ENCODE measurements around the gene NFIA.

The NFIA gene

DNA sequence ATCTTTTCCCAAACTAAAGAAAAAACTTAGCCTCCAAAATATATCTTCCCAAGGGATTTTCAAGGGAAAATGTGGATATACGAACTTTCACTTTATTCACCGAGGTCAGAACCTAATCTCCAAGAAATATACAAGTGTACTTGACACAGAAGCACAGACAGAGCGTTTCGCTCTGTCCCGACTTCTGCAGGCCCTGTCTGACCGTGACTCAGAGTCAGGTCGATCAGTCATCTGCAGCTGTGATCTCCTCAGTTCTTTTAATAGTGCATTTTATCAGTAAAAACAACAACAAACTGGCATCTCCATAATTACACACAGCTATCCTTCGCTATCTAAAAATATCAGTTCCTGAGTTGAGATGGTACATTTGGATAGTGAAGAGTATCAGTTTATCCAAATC is 416.0 kb downstream of the NFIA start:
- WGBS (ENCODE audit: extremely low coverage, insufficient coverage, insufficient read length) = no CpG with 5 or more reads among the region's 8 CpGs

DNA sequence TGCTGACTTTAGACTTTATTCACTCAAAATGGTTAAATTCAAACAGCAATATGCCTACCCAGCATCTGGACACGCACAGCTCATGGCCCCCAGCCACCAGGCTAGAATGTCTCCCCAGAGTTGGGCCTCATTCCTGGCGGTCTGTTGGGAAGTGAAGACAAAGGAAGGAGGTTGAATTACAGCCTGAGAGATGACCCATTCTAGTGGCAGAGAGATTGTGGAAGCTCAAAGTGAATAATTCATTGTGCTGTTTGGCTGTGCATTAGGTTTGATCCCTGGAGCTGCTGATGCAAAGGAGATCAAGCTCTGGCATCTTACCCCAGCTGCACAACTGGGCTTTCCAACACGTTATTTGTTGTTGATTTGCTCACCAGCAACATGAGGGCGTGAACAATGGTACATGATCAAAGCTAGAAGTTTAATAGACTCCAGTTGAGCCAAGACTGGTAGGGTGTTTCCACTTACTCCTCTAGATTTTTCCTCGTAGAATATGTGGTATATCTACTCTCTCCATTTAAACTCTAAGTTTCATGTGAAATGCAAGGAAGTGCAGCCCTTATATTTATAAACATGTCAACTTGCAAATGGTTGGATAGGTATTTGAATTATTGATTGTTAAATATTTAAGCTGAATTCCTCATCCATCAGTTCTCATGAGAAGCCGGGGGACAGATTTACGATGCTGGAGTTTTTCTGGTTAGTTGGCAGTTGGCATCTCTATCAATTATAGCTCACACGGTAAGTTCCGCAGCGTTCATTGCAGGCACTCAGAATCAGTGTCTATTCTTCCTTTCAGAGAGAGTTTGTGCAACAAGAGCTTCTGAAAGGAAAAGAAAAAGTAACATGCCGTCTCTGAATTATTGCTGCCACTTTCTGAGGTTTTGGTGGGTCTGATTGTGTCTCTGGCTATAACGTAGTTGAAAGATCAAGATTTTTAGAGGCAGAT is 419.9 kb downstream of the NFIA start:
- Histone ChIP-seq H2AK5ac (ENCODE audit: low read length) (no peak overlapping the region), H3K23ac (ENCODE audit: low read length) (no peak overlapping the region), H2BK120ac (ENCODE audit: insufficient read depth, low read length, poor library complexity) (no peak overlapping the region), H2AFZ (ENCODE audit: insufficient read depth, low read length, poor library complexity) (no peak overlapping the region), H3K79me1 (ENCODE audit: low read length) (no peaks in the 10 kb centered on the region), H3K4me2 (ENCODE audit: low read length) (no peak overlapping the region), H4K8ac (ENCODE audit: low read depth, low read length) (no peak overlapping the region), H3K79me2 (ENCODE audit: control insufficient read depth, insufficient read depth, low read length, poor library complexity) (no peaks in the 10 kb centered on the region), H3K4me3 (ENCODE audit: low read depth, low read length) (no peak overlapping the region), H2BK5ac (ENCODE audit: low read depth, low read length, poor library complexity) (no peak overlapping the region), H3K4me1 (ENCODE audit: control insufficient read depth in 1 of 2, insufficient read depth in 2 of 2, low read length in 2 of 2) (no peaks in the 10 kb centered on the region), H3K4ac (ENCODE audit: low read depth, low read length) (no peak overlapping the region), H3K9ac (ENCODE audit: low read length) (no peak overlapping the region), H4K12ac (ENCODE audit: low read depth, low read length) (no peak overlapping the region), H3K27me3 (ENCODE audit: insufficient read depth, low read length) (no peaks in the 10 kb centered on the region), H2BK12ac (ENCODE audit: low read length) (no peak overlapping the region), H3K18ac (ENCODE audit: low read length) (no peak overlapping the region), H3K14ac (ENCODE audit: low read length) (no peak overlapping the region), H3K36me3 (ENCODE audit: control insufficient read depth in 1 of 2, insufficient read depth in 2 of 2, low read length in 2 of 2) (no peaks in the 10 kb centered on the region), H3K9me3 (ENCODE audit: insufficient read depth, low read depth, low read length) (no peaks in the 10 kb centered on the region), H4K91ac (ENCODE audit: low read depth, low read length) (no peak overlapping the region), H3K27ac (ENCODE audit: low read depth, low read length) (no peak overlapping the region)
- no CpG with 5 or more reads among the region's 12 CpGs for WGBS (ENCODE audit: extremely low coverage, insufficient coverage, insufficient read length)
- DNase-seq = no peak

More for the DNA sequence above, 416.0 kb downstream of the NFIA start:
- Histone ChIP-seq H2AFZ (ENCODE audit: insufficient read depth, low read length, poor library complexity) (no peak overlapping the region), H3K23ac (ENCODE audit: low read length) (no peak overlapping the region), H3K9ac (ENCODE audit: low read length) (no peak overlapping the region), H3K9me3 (ENCODE audit: insufficient read depth, low read depth, low read length) (no peaks in the 10 kb centered on the region), H3K4ac (ENCODE audit: low read depth, low read length) (no peak overlapping the region), H3K4me2 (ENCODE audit: low read length) (no peak overlapping the region), H4K12ac (ENCODE audit: low read depth, low read length) (no peak overlapping the region), H3K27me3 (ENCODE audit: insufficient read depth, low read length) (no peaks in the 10 kb centered on the region), H2BK12ac (ENCODE audit: low read length) (no peak overlapping the region), H4K91ac (ENCODE audit: low read depth, low read length) (no peak overlapping the region), H3K14ac (ENCODE audit: low read length) (no peak overlapping the region), H3K18ac (ENCODE audit: low read length) (no peak overlapping the region), H4K8ac (ENCODE audit: low read depth, low read length) (no peak overlapping the region), H3K79me1 (ENCODE audit: low read length) (no peaks in the 10 kb centered on the region), H3K27ac (ENCODE audit: low read depth, low read length) (no peak overlapping the region), H2BK5ac (ENCODE audit: low read depth, low read length, poor library complexity) (no peak overlapping the region), H3K4me3 (ENCODE audit: low read depth, low read length) (no peak overlapping the region), H3K4me1 (ENCODE audit: control insufficient read depth in 1 of 2, insufficient read depth in 2 of 2, low read length in 2 of 2) (no peaks in the 10 kb centered on the region), H2BK120ac (ENCODE audit: insufficient read depth, low read length, poor library complexity) (no peak overlapping the region), H3K79me2 (ENCODE audit: control insufficient read depth, insufficient read depth, low read length, poor library complexity) (no peaks in the 10 kb centered on the region), H3K36me3 (ENCODE audit: control insufficient read depth in 1 of 2, insufficient read depth in 2 of 2, low read length in 2 of 2) (no peaks in the 10 kb centered on the region), H2AK5ac (ENCODE audit: low read length) (no peak overlapping the region)
- DNase-seq = no peak

DNA sequence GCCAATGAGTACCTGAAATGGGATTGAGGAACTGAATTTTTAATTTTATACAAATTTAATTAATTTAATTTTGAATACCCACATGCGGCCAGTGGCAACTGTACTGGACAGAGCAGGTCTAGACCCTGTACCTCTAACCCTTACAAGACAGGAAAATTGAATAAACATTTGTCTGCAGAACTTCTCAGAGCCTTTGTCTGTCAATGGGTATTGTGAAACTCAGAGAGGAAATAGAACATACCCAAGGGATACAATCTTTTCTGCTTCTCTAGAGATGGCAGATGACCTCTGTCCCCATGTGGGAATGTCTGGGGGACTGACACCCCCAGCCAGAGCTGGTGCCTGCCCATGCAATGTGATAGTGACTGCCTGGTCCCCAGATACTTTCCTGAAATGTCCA is 421.9 kb downstream of the NFIA start:
- Histone ChIP-seq H3K9me3 (ENCODE audit: insufficient read depth, low read depth, low read length) (no peaks in the 10 kb centered on the region), H3K27ac (ENCODE audit: low read depth, low read length) (no peak overlapping the region), H3K79me1 (ENCODE audit: low read length) (no peaks in the 10 kb centered on the region), H3K27me3 (ENCODE audit: insufficient read depth, low read length) (no peaks in the 10 kb centered on the region), H3K79me2 (ENCODE audit: control insufficient read depth, insufficient read depth, low read length, poor library complexity) (no peaks in the 10 kb centered on the region), H3K4ac (ENCODE audit: low read depth, low read length) (no peak overlapping the region), H3K14ac (ENCODE audit: low read length) (no peak overlapping the region), H3K36me3 (ENCODE audit: control insufficient read depth in 1 of 2, insufficient read depth in 2 of 2, low read length in 2 of 2) (no peaks in the 10 kb centered on the region), H3K4me2 (ENCODE audit: low read length) (no peak overlapping the region), H4K91ac (ENCODE audit: low read depth, low read length) (no peak overlapping the region), H4K12ac (ENCODE audit: low read depth, low read length) (no peak overlapping the region), H2BK120ac (ENCODE audit: insufficient read depth, low read length, poor library complexity) (no peak overlapping the region), H3K18ac (ENCODE audit: low read length) (no peak overlapping the region), H3K9ac (ENCODE audit: low read length) (no peak overlapping the region), H3K4me3 (ENCODE audit: low read depth, low read length) (no peak overlapping the region), H3K4me1 (ENCODE audit: control insufficient read depth in 1 of 2, insufficient read depth in 2 of 2, low read length in 2 of 2) (no peaks in the 10 kb centered on the region), H2BK5ac (ENCODE audit: low read depth, low read length, poor library complexity) (no peak overlapping the region), H3K23ac (ENCODE audit: low read length) (no peak overlapping the region), H2AK5ac (ENCODE audit: low read length) (no peak overlapping the region), H2AFZ (ENCODE audit: insufficient read depth, low read length, poor library complexity) (no peak overlapping the region), H4K8ac (ENCODE audit: low read depth, low read length) (no peak overlapping the region), H2BK12ac (ENCODE audit: low read length) (no peak overlapping the region)
- no CpG with 5 or more reads among the region's 1 CpG for WGBS (ENCODE audit: extremely low coverage, insufficient coverage, insufficient read length)
- DNase-seq = no peak

DNA sequence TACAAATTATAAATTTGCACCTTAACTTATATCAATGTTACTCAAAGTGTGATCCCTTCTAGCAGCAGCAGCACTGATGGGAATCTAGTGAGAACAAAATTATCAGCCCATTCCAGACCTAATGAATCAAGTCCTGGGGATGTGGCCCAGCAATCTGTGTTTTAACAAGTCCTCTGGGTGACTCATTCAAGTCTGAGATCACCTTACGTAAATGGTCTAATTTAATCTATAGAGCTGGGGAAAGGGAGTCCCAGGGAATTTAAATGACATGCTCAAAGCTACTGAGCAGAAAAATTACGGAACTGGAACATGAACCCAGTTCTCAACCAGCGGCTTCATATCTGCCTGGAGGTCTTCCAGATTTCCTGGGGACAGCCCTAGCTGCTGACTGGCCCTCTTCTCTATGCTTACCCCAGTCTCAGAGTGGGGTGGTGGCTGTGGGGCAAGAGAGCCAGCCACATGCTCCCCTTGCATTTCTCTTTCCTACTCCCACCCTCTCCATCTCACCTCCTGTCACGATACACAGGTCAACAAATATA is 422.6 kb downstream of the NFIA start:
- Histone ChIP-seq H3K4me2 (ENCODE audit: low read length) (no peak overlapping the region), H3K14ac (ENCODE audit: low read length) (no peak overlapping the region), H2BK12ac (ENCODE audit: low read length) (no peak overlapping the region), H3K4ac (ENCODE audit: low read depth, low read length) (no peak overlapping the region), H4K8ac (ENCODE audit: low read depth, low read length) (no peak overlapping the region), H3K79me1 (ENCODE audit: low read length) (no peaks in the 10 kb centered on the region), H2BK5ac (ENCODE audit: low read depth, low read length, poor library complexity) (no peak overlapping the region), H3K4me3 (ENCODE audit: low read depth, low read length) (no peak overlapping the region), H4K12ac (ENCODE audit: low read depth, low read length) (no peak overlapping the region), H3K9me3 (ENCODE audit: insufficient read depth, low read depth, low read length) (no peaks in the 10 kb centered on the region), H3K18ac (ENCODE audit: low read length) (no peak overlapping the region), H4K91ac (ENCODE audit: low read depth, low read length) (no peak overlapping the region), H3K36me3 (ENCODE audit: control insufficient read depth in 1 of 2, insufficient read depth in 2 of 2, low read length in 2 of 2) (no peaks in the 10 kb centered on the region), H3K4me1 (ENCODE audit: control insufficient read depth in 1 of 2, insufficient read depth in 2 of 2, low read length in 2 of 2) (no peaks in the 10 kb centered on the region), H2AFZ (ENCODE audit: insufficient read depth, low read length, poor library complexity) (no peak overlapping the region), H2AK5ac (ENCODE audit: low read length) (no peak overlapping the region), H3K79me2 (ENCODE audit: control insufficient read depth, insufficient read depth, low read length, poor library complexity) (no peaks in the 10 kb centered on the region), H3K9ac (ENCODE audit: low read length) (no peak overlapping the region), H2BK120ac (ENCODE audit: insufficient read depth, low read length, poor library complexity) (no peak overlapping the region), H3K27ac (ENCODE audit: low read depth, low read length) (no peak overlapping the region), H3K23ac (ENCODE audit: low read length) (no peak overlapping the region), H3K27me3 (ENCODE audit: insufficient read depth, low read length) (no peaks in the 10 kb centered on the region)
- no CpG with 5 or more reads among the region's 4 CpGs for WGBS (ENCODE audit: extremely low coverage, insufficient coverage, insufficient read length)
- no peak for DNase-seq

All from trophoblast cell (in vitro differentiated cells and primary cell).